Stimulated activated CD4-positive, alpha-beta T cell treated with anti-CD3 and anti-CD28 coated beads, Interleukin-15, amount 100 ng/mL, for 24 hours (primary cell): ENCODE measurements around the gene HOXA9.

ENCODE experiments used
- DNase-seq: peaks from one replicate; pipeline ENCODE4 v3.0.0-alpha.2; 2020

Gene HOXA9

DNA sequence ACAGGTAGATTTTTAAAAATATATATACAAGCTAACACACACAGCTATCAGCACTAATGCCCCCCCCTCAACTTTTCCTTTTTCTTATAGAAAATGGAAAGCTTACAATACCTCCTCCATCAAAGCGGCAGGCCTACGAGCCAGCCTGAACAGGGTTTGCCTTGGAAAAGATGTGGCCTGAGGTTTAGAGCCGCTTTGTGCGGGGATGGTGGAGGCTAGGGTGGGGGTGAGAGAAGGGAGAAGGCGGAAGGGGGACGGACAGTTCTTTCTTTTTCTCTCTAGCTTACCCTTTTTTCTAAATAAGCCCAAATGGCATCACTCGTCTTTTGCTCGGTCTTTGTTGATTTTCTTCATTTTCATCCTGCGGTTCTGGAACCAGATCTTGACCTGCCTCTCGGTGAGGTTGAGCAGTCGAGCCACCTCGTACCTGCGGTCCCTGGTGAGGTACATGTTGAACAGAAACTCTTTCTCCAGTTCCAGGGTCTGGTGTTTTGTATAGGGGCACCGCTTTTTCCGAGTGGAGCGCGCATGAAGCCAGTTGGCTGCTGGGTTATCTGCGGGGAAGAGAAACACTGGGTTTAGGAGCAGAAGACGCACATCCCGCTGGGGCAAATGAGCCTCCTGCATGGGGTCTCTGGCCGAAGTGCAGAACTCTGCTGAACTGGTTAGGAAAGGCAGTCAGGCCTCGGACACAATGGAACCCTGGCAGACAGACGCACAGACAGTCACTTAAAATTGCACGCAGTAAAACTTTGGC is 1.9 kb downstream of the HOXA9 start:
- no peak for DNase-seq

- DNase-seq, result no peak
These were observed 2.6 kb downstream of the HOXA9 start for GRCh38 chr7:27162561-27163287.

- DNase-seq, result no peak
These were observed 3.4 kb downstream of the HOXA9 start for GRCh38 chr7:27161721-27162560.

- no peak for DNase-seq
These were observed 4.1 kb downstream of the HOXA9 start for GRCh38 chr7:27161214-27161720.

- peak; percentile 88 for DNase-seq
These were observed 4.7 kb downstream of the HOXA9 start for GRCh38 chr7:27160546-27161213.

- DNase-seq, result no peak
These were observed 5.2 kb downstream of the HOXA9 start for GRCh38 chr7:27160145-27160545.

DNA sequence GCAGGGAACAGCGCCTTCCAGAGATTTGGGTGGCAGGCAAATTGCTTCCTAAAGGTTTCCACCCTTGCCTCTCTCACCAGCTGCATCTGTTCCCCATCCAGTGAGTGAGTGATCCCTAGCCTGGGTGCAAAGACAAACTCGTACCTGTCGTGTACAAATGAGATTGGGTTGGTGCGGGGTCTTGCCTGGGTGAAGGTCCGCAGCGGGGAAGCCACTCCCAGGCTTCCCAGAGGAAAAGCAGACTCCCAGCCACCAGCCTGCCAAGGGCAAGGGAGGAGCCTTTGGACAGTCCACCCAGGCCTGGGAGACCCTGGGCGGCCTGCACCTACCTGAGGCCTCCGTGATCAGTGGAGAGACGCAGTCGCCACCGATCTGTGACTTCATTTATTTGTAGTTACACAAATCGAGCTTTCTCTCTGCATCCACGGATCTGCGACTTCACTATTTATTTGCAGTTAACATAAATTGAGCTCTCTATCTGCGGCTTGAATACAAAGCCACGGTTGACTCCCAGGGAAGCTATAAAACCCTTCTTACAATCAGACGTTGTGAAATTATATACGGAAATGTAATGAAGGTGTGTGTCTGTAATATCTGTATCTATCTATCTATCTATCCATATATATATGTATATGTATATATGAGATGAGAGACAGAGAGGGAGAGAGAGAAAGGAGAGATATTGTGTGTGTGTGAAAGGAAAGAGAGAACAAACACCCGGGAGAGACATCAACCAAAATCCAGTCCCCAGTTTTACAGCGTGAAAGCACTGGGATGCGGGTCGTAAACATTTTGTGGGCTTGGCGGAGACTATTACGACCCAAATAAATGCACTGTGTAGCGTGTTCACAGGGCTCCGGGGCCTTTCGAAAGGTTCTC is 5.8 kb downstream of the HOXA9 start:
- no peak for DNase-seq

DNA sequence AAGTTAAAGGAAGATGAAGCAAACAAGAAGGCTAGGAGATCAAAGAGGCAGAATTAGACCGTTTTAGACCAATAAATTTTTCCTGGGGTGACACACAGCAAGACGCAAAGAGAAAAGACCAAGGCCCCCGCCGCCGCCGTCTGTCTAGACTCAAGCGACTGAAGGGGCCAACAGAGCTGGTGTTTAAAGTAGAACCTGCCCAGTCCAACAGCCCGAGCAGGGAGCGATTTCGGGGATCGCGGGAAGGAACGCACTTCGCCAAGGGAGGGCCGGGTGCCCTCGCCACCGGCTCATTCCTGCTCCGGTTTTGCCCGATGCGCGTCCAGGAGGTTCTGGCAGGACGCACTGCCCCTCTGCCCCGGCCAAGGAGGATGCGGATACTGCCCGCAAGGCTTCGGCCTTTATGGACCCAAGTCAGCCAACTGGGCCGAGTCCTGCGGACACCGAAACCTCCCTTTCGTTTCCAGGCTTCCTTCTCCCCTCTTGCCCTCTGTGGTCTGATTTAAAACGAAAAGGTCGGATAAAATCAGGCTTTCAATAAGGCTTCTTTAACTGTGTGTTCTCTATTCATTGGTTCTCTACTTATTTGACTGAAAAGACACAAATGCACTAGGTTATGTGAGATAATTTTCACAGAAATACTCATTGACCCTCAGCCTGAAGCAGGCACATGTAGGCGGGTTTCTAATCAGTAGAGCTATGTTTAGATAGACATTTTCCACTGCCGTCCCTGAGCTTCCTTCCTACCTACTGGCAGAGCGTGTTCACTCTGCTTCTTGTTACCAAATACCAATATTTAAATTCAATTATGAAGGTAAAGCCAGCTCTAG is 6.7 kb downstream of the HOXA9 start:
- no peak for DNase-seq

DNA sequence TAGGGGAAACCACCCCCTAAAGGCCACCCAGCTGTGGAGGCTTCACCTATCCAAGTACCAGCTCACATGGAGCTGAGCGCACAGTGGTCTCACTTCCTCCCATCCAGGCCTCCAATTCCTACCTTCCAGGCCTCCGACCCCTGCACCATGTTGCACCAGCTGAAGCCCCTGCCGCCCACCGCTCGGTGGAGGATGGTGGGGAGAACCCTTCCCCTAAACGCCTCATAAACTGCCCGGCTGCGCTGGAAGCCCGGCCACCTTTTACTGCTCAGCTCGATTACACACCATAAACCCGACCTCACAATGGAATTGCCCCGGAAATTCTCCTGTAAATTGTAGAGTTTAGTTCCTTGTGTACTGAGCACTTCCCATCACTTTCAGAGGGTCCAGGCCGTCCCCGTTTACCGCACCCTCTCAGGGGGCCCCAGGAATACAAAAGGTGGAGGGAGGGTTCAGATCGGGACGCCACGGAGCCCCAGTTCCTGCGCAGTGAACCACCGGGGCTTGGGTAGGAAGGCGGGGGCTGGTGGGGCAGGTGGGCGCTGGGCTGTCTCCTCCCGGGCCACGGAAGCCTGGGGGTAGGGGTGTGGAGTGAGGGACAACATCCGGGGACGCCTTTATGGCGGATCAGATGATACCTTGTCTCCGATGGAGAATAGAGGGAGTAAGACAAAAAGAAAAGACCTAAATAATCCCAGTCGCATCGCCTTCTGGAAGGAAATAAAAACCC is 7.5 kb downstream of the HOXA9 start:
- no peak for DNase-seq

DNA sequence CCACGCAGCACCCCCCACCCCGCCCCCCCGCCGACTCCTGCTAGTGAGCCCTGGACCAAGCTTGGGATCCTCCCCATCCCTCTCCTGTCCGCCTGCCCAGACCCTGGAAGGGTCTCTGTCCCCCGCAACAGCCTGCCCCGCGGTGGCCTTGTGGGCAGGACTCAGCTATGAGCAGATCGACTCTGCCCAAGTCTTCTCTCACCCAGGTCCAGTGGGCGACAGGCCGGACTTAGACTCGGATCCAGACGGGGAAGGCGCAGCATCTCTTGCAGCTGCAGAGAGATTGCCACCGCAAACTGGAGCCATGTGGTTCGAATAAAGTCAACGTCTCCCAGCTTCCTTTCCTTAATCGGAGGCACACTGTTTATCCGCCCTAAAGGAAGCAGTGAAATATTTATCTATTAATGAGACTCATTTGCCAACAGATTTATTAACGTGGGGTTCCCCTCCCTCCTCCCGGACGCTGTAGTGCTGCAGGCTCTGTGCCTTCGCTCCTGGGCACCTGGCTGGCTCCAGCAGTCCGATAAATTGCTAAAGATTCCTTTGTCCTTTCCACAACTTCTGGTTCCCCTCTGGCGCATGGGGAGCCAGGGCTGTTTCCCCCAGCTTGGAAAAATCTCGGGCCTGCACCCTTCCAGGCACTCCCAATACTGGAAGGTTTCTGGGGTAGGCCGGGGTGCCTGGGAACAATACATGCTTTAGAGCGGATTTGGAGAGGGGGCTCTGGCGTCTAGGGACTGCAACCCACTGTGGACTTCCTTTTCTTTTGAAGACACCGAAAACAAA is 8.2 kb downstream of the HOXA9 start:
- no peak for DNase-seq

- DNase-seq, result no peak
These were observed 8.8 kb downstream of the HOXA9 start, which contains the start of gene HOXA7 for GRCh38 chr7:27156508-27156898. HOXA7 (minus strand) TSS chr7:27156675; CDS start chr7:27156545, 130 bp downstream.

DNA sequence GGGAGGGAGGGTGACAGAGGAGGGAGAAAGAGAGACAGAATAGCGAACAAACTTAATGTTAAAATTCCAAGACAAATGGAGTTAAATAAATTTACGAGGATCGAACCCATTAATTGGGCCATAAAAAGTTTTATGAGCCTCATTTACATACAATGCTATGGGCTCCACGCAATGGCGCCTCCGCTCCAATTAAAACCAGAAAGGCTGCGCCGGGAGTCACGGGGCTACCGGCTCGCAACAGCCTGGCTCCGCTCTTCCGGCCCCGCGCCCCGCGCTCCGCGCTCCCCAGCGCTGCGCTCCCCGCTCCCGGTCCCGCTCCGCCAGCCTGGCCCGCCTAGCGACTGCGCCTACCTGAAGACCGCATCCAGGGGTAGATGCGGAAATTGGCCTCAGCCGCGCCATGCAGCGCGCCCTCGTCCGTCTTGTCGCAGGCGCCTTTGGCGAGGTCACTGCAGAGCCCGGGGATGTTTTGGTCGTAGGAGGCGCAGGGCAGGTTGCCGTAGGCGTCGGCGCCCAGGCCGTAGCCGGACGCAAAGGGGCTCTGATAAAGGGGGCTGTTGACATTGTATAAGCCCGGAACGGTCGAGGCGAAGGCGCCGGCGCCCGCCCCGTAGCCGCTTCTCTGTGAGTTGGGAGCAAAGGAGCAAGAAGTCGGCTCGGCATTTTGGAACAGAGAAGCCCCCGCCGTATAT is 9.4 kb downstream of the HOXA9 start:
- no peak for DNase-seq

- peak; percentile 69 for DNase-seq
These were observed 10.2 kb downstream of the HOXA9 start for GRCh38 chr7:27154901-27155815.

DNA sequence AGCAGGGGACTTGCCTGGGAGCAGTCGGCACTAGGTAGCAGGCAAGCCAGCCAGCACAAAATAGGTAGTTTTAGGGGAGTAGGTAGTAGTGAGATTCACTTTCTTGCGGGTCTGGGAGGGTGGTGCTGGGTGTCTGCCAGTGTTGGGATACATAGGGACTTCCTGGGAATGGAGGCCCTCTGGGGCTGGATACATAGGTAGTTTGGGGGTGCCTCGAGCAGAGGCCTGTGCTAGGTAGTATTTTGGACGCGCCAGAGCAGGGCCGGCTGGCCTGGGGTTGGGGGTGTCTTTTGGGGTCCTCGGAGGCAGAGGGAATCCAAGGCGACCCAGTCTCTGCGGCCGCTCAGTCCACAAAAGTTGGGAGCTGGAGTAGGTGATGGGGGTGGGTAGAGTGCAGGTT is 11.0 kb downstream of the HOXA9 start:
- no peak for DNase-seq

- DNase-seq, result no peak
These were observed 11.8 kb downstream of the HOXA9 start for GRCh38 chr7:27153526-27153925.

- DNase-seq, result no peak
These were observed 12.4 kb downstream of the HOXA9 start for GRCh38 chr7:27152816-27153442.
